C4-2B (cell line): Measurements from ENCODE around the gene CD300LG.

Experiments used
- ZFX ChIP-seq: fragments of 450-650 bp; IDR thresholded peaks from 2 replicates; pipeline ENCODE4 v1.6.1; 2017
- TF ChIP-seq, protein P1 (sequence below): fragments of 450-650 bp; conservative IDR thresholded peaks from 2 replicates; pipeline ENCODE4 v1.5.1; 2017; ENCODE audit warnings: mild to moderate bottlenecking

DNA sequence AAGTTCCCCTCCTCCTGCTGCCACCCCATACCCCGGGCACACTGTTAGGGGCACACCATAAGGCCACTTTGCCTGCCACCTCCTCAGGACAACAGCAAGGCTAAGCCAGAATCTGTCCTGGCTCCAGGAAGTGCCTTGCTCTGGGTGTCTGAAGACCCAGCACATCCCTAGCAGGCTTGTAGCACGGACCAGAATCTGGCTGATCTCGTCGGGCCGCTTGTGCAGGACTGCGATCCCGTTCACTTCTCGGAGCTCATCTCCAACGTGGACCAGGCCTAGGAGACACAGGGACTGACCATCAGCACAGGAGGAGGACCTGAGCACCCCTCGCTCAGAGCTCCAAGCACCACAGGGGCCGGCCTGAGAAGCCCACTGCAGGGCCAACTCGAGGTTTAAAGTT is 21.4 kb upstream of the CD300LG start:
- TF ChIP-seq, protein P1, sequence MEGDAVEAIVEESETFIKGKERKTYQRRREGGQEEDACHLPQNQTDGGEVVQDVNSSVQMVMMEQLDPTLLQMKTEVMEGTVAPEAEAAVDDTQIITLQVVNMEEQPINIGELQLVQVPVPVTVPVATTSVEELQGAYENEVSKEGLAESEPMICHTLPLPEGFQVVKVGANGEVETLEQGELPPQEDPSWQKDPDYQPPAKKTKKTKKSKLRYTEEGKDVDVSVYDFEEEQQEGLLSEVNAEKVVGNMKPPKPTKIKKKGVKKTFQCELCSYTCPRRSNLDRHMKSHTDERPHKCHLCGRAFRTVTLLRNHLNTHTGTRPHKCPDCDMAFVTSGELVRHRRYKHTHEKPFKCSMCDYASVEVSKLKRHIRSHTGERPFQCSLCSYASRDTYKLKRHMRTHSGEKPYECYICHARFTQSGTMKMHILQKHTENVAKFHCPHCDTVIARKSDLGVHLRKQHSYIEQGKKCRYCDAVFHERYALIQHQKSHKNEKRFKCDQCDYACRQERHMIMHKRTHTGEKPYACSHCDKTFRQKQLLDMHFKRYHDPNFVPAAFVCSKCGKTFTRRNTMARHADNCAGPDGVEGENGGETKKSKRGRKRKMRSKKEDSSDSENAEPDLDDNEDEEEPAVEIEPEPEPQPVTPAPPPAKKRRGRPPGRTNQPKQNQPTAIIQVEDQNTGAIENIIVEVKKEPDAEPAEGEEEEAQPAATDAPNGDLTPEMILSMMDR: no peak
- TF ChIP-seq ZFX: no peak
